Mucosa of rectum (tissue), 2 donors: ENCODE data around the gene HOMER1.

ENCODE experiments used
- H3K27ac ChIP-seq, 2 donors: one replicate each; pipeline ENCODE4 v1.7.0; 2013; ENCODE audit warnings: inconsistent platforms in 2 of 2, low read depth in 2 of 2, low read length in 2 of 2
- H3K27me3 ChIP-seq, 2 donors: one replicate each; pipeline ENCODE4 v1.7.0; 2013; ENCODE audit warnings: low read length in 2 of 2; ENCODE audit not compliant: control insufficient read depth in 2 of 2, insufficient read depth in 2 of 2
- H3K36me3 ChIP-seq, 2 donors: one replicate each; pipeline ENCODE4 v1.7.0; 2013; ENCODE audit warnings: low read length in 2 of 2; ENCODE audit not compliant: control insufficient read depth in 2 of 2, insufficient read depth in 2 of 2
- H3K4me1 ChIP-seq, 2 donors: one replicate each; pipeline ENCODE4 v1.7.0; 2013; ENCODE audit warnings: low read length in 2 of 2, mild to moderate bottlenecking in 1 of 2; ENCODE audit not compliant: control insufficient read depth in 2 of 2, insufficient read depth in 2 of 2
- H3K4me3 ChIP-seq, 2 donors: one replicate each; pipeline ENCODE4 v1.7.0; 2013; ENCODE audit warnings: low read length in 2 of 2
- H3K9ac ChIP-seq, 2 donors: one replicate each; pipeline ENCODE4 v1.7.0; 2013; ENCODE audit warnings: low read length in 2 of 2, low read depth in 1 of 2, mild to moderate bottlenecking in 1 of 2
- H3K9me3 ChIP-seq, 2 donors: one replicate each; pipeline ENCODE4 v1.7.0; 2013; ENCODE audit warnings: low read length in 2 of 2; ENCODE audit not compliant: control insufficient read depth in 2 of 2
- donor health status: healthy.
- donor health status: Normal muscosa, but diverticular disease.

The HOMER1 gene

DNA sequence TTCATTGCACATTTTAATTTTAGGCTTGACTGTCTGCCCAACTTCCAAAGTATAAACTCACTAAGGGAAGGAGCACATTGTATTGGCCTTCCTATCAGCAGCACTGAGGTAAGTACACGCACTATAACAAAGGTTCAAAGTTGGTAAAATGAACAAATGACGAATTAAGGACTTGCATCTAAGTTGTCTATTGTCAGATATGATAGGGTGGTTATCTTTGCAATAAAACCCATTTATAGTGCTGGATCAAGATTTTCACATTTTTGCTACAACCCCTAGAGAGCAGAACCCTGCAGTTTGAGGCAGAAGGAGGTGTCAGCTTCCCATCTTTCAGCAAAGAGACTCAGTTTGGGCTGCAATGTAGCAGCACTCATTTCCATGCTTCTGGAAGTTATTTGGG is 5.1 kb downstream of the HOMER1 start:
- H3K9ac ChIP-seq = no peak overlapping the region
- H3K4me1 ChIP-seq = peaks cover 3 to 7% of the 10 kb centered on the region in 2 donors
- H3K9me3 ChIP-seq = no peaks in the 10 kb centered on the region
- H3K4me3 ChIP-seq = no peak overlapping the region
- H3K27ac ChIP-seq = no peak overlapping the region
- no peaks in the 10 kb centered on the region for H3K36me3 ChIP-seq
- peaks cover 12 to 22% of the 10 kb centered on the region in 2 donors for H3K27me3 ChIP-seq

DNA sequence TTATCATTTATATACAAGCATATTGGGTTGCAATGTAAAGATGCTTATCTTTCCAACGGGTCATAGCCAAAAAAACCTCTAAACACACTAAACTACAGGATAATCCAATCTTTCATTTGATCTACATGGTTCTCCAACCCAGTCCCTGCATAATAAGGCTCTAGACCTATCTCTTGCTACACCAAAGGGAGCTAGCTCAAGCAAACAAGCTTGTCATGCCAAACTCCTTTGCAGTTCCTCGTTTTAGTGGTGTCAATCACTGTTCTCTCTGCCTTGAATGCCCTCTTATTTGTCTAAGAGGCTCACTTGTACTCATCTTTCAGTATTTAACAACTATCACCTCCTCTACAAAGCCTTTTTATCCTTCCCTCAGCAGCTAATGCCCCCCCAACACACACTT is 5.6 kb downstream of the HOMER1 start:
- H3K4me3 ChIP-seq = no peak overlapping the region
- no peak overlapping the region for H3K27ac ChIP-seq
- H3K27me3 ChIP-seq = peaks cover 12 to 22% of the 10 kb centered on the region in 2 donors
- H3K9ac ChIP-seq = no peak overlapping the region
- no peaks in the 10 kb centered on the region for H3K9me3 ChIP-seq
- peaks cover 3 to 7% of the 10 kb centered on the region in 2 donors for H3K4me1 ChIP-seq
- no peaks in the 10 kb centered on the region for H3K36me3 ChIP-seq

DNA sequence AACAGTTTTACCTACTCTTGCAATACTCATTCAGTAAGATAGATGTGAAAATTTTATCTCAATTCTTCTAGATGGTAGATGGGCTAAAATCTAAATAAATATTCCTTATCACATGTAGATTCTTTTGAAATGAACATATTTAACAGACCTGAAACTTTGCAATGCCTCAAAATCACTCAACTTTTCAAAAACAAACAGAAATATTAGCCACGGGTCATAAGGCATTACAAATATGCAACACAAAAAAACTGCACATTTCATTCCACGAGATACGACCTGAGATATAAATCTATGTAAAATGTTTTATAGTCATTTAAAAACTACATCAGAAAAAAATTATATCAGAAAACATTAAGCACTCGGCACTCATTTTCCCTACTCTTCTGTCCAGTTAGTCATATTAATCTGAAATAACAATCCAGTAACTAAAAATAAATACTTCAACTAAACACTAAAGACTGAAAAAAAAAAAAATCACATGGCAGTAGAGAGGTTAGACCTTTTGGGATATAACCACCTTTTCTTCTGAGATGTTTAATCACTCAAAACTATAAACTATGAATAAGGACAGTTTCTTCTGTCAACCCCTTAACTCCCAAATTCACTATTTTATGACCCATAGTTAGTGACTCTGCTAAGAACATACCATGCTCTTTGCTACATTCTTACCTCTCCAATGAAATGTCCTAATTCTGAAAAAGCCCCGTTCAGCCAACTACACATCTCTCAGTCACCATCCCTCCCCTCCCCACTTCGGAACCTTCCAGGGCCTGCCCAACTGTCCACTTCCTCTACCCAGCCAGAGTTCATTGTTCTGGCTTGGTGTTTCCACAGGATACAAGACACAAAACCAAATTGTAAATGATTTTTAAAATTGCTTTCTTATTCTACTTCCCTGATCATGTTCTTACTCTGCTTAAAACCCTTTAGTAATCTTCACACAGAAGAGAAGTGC is 6.4 kb downstream of the HOMER1 start:
- Histone ChIP-seq H3K9me3 (no peaks in the 10 kb centered on the region), H3K4me3 (no peak overlapping the region), H3K36me3 (no peaks in the 10 kb centered on the region), H3K27ac (no peak overlapping the region), H3K4me1 (no peaks in the 10 kb centered on the region), H3K27me3 (peaks cover 4 to 16% of the 10 kb centered on the region in 2 donors), H3K9ac (no peak overlapping the region)

DNA sequence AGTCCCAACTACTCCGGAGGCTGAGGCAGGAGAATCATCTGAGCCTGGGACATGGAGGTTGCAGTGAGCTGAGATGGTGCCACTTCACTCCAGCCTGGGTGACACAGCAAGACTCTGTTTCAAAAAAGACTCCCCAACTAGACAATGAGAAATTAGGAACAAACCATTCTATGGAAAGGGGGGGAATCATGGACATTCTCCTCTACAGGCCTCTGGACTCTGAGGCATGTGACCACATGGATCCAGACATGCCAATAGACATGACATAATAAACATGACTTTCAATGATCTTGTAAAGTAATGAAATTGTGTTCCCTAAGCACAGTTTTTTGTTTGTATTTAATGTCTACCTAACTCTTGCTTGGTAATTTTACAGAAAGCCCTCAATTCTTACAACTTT is 8.8 kb downstream of the HOMER1 start:
- Histone ChIP-seq H3K9ac (no peak overlapping the region), H3K27me3 (no peaks in the 10 kb centered on the region), H3K9me3 (no peaks in the 10 kb centered on the region), H3K36me3 (no peaks in the 10 kb centered on the region), H3K4me3 (no peak overlapping the region), H3K27ac (no peak overlapping the region), H3K4me1 (no peaks in the 10 kb centered on the region)

DNA sequence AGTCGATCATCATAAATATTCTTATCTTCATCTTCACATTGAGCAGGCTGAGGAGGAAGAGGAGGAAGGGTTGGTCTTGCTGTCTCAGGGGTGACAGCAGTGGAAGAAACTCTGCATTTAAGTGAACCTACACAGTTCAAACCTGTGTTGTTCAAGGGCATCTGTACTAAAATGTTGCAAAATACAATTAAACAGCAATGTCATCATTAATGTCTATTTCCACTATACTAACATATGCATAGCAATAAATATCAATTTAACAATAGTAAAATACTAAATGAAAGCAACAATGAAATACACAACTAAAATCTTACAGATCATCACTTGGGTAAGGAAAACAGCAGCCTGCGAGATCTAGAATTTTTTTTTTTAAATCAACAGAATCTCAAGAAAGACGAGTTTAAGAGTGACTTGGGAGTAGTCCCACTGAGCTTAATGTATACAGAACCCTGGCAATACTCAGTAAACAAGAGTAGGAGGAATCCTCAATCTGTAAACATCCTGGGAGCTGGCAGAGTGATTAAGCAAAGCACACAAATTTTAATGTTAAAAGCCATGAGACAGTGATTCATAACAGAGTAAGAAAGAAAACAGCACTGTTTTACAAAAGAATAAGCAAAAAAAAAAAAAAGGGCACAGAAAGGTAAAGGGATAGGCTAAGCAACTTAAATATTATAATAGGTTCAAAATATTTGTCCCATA is 10.0 kb downstream of the HOMER1 start:
- Histone ChIP-seq H3K9me3 (no peaks in the 10 kb centered on the region), H3K4me3 (no peak overlapping the region), H3K36me3 (no peaks in the 10 kb centered on the region), H3K27ac (no peak overlapping the region), H3K9ac (no peak overlapping the region), H3K4me1 (no peaks in the 10 kb centered on the region), H3K27me3 (no peaks in the 10 kb centered on the region)

DNA sequence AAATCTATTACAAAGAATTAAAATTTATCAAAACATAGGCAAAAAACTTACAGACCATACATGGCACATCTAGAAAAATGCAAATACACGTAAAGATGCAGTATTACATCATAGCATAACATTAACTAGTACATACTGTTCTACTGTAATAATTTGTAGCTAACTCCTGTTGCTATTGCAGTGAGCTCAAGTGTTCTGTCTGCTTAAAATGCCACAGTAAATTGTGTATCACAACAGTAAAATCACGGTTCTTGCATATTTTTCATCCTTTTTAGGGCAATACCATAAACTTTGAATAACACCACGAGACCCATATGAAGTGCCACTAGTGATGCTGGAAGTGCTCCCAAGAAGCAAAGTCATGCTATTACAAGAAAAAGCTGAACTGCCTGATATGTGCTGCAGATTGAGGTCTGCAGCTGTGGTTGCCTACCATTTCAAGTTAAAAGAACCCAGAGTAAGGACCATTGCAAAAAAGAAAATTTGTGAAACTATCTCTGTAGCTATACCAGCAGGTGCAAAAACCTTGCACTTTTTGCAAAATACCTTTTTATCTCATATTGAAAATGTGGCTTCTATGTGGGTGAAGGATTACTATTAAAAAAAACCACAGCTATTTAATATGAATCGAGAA is 14.2 kb downstream of the HOMER1 start:
- Histone ChIP-seq H3K36me3 (no peaks in the 10 kb centered on the region), H3K9me3 (no peaks in the 10 kb centered on the region), H3K4me3 (no peak overlapping the region), H3K4me1 (no peaks in the 10 kb centered on the region), H3K27ac (no peak overlapping the region), H3K9ac (no peak overlapping the region), H3K27me3 (no peaks in the 10 kb centered on the region)

DNA sequence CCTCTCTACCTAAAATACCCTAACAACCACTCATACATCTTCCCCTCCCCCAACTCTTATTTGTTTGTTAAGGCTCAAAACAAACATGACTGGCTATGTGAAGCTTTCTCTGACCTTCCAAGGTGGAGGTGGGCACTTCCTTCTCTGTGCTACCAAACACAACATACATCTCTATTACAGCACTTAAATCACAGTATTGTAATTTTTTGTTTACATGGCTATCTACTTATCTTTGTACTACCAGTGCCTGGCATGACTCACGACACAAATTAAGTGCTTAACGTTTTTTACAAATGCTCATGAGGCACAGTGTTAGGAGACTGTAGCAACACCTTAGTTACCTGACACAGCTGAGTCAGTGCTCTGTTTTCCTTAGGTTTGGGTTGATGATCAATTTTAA is 18.6 kb downstream of the HOMER1 start:
- Histone ChIP-seq H3K27me3 (no peaks in the 10 kb centered on the region), H3K36me3 (no peaks in the 10 kb centered on the region), H3K9ac (no peak overlapping the region), H3K4me1 (no peaks in the 10 kb centered on the region), H3K4me3 (no peak overlapping the region), H3K9me3 (no peaks in the 10 kb centered on the region), H3K27ac (no peak overlapping the region)

DNA sequence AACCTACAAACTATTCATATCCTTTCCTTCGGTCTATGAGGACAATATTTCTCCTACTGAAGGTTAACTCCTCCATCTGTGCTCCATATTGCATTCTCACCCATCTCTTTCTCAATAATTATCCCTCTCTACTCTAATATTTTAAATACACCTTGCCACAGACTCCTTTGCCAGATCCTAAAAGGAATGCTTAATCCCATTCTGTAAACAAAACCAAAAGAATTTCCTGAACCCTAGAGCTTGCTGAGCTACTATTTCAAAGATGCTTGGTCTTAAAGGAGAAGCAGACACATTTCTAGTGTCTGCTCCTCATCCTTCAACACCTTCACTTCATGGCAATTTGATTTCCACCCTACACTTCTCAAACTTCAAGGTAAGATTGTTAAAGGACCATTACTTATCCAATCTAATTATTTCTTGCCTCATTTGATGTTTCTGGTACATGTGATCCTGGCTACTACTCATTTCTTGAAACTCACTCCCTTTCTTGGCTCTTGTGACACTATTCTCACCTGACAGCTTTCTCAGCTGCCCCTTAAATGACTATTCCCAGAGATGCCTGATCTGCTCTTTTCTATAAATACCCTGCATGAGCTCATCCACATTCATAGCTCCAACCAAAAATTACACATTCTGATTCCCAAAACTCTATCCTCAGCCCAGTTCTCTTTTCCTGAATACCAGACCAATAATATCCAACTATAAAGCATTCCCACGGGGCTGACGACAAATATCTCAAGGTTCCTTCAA is 20.2 kb downstream of the HOMER1 start:
- Histone ChIP-seq H3K27me3 (no peaks in the 10 kb centered on the region), H3K36me3 (no peaks in the 10 kb centered on the region), H3K4me1 (no peaks in the 10 kb centered on the region), H3K27ac (no peak overlapping the region), H3K9ac (no peak overlapping the region), H3K4me3 (no peak overlapping the region), H3K9me3 (no peaks in the 10 kb centered on the region)

DNA sequence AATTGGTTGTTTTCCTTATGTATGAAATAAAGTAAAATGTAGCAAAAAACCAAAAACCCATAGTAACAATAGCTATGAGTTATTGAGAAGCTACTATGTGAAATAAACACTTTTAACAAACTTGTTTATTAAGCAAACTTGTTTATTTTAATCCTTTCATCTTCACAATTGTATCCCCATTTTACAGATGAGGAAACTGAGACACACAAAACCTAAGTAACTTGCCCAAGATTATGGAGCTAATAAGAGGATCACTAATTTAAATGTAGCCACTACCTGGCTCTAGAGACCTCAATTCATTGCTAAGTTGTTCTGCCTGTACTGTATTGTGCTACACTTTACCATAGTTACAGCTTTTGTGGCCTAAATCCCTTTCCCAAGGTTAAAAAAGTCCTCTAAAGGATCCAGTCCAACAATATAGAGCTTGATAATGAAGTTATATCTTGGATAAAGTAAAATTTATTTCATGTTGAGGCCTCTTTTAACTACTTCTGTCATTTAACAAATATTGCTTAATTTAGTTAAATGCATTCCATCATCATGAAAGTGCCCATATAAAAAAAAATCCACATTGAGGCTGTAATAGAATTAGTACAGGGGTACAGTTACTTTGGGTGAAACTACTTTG is 22.1 kb downstream of the HOMER1 start:
- Histone ChIP-seq H3K27ac (no peak overlapping the region), H3K4me1 (no peaks in the 10 kb centered on the region), H3K27me3 (no peaks in the 10 kb centered on the region), H3K9me3 (no peaks in the 10 kb centered on the region), H3K36me3 (no peaks in the 10 kb centered on the region), H3K9ac (no peak overlapping the region), H3K4me3 (no peak overlapping the region)
